Panc1 (cell line): ENCODE measurements around the gene FAM81A.

ENCODE experiments used
- POLR2AphosphoS5 ChIP-seq: IDR thresholded peaks from 2 replicates; pipeline ENCODE4 v1.6.1; 2012; ENCODE audit warnings: mild to moderate bottlenecking, low read depth, low read length, moderate library complexity
- SIN3A ChIP-seq: IDR thresholded peaks from 2 replicates; pipeline ENCODE4 v1.6.1; 2012; ENCODE audit warnings: low read depth, mild to moderate bottlenecking, low read length, moderate library complexity, borderline replicate concordance; ENCODE audit not compliant: insufficient read depth
- TF ChIP-seq, protein P1 (sequence below): fragments of 450-650 bp; IDR thresholded peaks from 2 replicates; pipeline ENCODE4 v1.5.1; 2017; ENCODE audit warnings: mild to moderate bottlenecking
- TF ChIP-seq, protein P2 (sequence below), 2 experiments: IDR thresholded peaks; 2 replicates each; pipeline ENCODE4 v1.6.1; 2011 to 2012; ENCODE audit warnings: low read depth in 2 of 2, control low read depth in 1 of 2, low read length in 1 of 2, mild to moderate bottlenecking in 1 of 2, moderate library complexity in 1 of 2; ENCODE audit not compliant: insufficient read depth in 1 of 2

DNA sequence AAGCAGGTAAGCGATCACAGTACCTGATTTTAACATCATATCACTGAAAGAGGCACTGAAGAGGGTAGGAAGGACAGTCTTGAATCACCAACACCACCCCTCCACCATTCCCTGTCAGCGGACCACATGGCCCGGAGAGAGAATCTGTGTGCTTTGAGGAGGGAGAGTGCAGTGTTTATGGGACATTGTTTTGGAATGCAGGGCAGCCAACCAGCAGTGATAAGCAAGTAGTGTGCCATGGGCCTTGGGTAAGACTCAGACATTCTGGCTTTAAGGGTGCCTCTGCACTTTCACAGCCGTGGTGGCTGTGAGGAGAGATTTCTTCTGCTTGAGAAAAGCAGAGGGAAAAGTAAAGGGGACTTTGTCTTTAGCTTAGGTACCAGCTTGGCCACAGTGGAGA, 46.4 kb downstream of the FAM81A start:
- TF ChIP-seq, protein P1, sequence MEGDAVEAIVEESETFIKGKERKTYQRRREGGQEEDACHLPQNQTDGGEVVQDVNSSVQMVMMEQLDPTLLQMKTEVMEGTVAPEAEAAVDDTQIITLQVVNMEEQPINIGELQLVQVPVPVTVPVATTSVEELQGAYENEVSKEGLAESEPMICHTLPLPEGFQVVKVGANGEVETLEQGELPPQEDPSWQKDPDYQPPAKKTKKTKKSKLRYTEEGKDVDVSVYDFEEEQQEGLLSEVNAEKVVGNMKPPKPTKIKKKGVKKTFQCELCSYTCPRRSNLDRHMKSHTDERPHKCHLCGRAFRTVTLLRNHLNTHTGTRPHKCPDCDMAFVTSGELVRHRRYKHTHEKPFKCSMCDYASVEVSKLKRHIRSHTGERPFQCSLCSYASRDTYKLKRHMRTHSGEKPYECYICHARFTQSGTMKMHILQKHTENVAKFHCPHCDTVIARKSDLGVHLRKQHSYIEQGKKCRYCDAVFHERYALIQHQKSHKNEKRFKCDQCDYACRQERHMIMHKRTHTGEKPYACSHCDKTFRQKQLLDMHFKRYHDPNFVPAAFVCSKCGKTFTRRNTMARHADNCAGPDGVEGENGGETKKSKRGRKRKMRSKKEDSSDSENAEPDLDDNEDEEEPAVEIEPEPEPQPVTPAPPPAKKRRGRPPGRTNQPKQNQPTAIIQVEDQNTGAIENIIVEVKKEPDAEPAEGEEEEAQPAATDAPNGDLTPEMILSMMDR, result no peak
- TF ChIP-seq, protein P2, sequence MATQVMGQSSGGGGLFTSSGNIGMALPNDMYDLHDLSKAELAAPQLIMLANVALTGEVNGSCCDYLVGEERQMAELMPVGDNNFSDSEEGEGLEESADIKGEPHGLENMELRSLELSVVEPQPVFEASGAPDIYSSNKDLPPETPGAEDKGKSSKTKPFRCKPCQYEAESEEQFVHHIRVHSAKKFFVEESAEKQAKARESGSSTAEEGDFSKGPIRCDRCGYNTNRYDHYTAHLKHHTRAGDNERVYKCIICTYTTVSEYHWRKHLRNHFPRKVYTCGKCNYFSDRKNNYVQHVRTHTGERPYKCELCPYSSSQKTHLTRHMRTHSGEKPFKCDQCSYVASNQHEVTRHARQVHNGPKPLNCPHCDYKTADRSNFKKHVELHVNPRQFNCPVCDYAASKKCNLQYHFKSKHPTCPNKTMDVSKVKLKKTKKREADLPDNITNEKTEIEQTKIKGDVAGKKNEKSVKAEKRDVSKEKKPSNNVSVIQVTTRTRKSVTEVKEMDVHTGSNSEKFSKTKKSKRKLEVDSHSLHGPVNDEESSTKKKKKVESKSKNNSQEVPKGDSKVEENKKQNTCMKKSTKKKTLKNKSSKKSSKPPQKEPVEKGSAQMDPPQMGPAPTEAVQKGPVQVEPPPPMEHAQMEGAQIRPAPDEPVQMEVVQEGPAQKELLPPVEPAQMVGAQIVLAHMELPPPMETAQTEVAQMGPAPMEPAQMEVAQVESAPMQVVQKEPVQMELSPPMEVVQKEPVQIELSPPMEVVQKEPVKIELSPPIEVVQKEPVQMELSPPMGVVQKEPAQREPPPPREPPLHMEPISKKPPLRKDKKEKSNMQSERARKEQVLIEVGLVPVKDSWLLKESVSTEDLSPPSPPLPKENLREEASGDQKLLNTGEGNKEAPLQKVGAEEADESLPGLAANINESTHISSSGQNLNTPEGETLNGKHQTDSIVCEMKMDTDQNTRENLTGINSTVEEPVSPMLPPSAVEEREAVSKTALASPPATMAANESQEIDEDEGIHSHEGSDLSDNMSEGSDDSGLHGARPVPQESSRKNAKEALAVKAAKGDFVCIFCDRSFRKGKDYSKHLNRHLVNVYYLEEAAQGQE (IDR thresholded peaks at IDR 0.05; ENCODE audit: insufficient read depth in 1 of 2, low read depth in 2 of 2, low read length in 1 of 2), result no peak
- TF ChIP-seq POLR2AphosphoS5 (no peak), SIN3A (no peak)
